Raji (cell line): ENCODE measurements around the gene PSRC1.

Experiments used
- POLR2A ChIP-seq: IDR thresholded peaks from 2 replicates; pipeline ENCODE4 v1.6.1; 2011; ENCODE audit warnings: low read depth, low read length, control low read depth; ENCODE audit not compliant: insufficient read depth

Gene PSRC1

DNA sequence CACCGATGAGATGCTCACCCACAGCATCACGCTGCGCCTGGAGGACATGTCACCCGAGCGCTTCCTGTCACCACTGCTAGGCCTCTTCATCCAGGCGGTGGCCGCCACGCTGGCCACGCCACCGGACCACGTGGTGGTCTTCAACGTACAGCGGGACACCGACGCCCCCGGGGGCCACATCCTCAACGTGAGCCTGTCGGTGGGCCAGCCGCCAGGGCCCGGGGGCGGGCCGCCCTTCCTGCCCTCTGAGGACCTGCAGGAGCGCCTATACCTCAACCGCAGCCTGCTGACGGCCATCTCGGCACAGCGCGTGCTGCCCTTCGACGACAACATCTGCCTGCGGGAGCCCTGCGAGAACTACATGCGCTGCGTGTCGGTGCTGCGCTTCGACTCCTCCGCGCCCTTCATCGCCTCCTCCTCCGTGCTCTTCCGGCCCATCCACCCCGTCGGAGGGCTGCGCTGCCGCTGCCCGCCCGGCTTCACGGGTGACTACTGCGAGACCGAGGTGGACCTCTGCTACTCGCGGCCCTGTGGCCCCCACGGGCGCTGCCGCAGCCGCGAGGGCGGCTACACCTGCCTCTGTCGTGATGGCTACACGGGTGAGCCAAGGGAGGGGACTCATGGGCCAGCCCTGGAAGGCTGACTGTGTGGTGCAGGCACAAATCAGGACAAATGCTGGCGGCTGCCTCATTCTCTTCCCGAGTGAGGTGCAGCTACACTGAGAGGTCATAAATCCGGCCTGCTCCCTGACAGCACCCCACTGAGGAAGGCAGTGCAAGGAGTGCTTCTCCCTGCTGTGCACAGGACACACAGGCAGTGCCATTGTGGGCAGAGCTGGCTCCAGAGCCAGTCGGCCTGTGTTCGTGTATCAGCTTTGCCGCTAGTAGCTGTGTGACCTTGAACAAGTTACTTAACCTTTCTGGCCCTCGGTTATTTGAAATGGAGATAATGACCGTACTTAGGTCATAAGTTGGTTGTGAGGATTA is 24.2 kb downstream of the PSRC1 start:
- TF ChIP-seq POLR2A: no peak

- TF ChIP-seq POLR2A: no peak
These were observed 25.1 kb downstream of the PSRC1 start for GRCh38 chr1:109257682-109258421.

GRCh38 chr1:109256971-109257681 is 25.8 kb downstream of the PSRC1 start:
- no peak for TF ChIP-seq POLR2A

DNA sequence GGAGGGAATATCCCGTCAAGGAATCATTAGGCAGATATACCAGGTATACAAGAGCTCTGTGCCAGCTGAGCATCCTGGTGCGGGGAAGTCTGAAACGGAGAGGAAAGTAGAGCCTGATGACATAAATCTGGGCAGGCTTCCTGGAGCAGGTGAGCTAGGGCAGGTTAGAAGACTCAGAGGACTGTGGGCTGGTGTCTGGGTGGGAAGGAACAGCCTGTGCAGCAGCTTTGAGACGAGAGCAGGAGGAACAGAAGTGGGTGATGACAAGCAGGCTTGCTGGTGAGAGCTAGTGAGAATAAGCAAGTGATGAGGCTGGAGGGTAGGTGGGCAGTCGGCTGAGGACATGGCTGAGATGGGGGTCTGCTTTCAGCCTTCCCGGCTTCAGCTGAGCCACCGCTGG is 26.9 kb downstream of the PSRC1 start:
- no peak for TF ChIP-seq POLR2A

GRCh38 chr1:109255678-109256077 is 27.3 kb downstream of the PSRC1 start:
- no peak for TF ChIP-seq POLR2A

DNA sequence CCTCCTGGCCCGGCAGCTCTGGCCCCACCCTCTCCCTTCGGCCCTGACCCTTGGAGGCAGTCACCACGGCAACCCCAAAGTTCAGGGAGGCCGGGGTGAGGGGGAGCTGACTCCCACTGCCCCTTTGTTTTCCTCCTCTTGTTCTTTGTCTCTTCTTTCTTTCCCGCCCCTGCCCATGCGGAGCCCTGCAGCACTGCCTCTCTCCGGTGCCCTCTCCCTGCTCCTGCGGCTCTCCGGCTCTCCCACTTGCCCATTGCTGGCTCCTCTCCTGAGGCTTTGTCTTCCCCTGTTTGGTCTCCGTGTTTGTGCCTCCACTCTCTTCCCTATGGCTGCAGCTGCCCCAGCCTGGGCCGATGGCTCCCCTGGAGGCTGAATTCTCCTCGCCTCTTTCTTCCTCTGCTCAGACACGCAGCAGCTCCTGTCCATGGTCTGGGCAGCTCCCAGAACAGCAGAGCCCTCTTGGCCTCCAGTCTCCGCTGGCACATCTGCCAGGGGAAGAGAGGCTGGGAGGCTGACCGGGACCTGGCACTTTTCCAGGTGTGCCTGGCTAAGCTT is 27.8 kb downstream of the PSRC1 start:
- no peak for TF ChIP-seq POLR2A

DNA sequence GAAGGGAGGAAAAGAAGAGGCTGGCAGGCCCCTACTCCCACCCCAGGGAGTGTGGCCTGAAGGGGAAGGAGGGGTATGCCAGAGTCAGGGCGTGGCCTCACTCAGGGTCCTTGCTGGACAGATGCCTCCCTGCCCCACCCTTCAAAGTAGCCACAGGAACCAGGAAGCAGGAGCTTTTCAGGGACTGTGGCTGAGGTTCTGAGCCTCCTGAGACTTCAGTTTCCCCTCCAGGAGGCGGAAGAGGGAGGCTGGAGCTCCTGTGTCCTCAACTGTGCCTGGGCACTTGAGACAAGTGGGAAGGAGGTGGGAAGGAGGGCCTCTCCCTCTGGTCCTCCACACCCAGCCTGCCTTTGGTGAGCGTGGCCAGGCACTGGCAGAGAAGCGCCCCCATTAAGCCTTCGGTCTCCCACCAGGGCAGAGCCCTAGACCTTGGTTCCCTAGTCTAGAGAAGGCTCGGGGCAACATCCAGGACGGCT is 28.3 kb downstream of the PSRC1 start:
- no peak for TF ChIP-seq POLR2A

DNA sequence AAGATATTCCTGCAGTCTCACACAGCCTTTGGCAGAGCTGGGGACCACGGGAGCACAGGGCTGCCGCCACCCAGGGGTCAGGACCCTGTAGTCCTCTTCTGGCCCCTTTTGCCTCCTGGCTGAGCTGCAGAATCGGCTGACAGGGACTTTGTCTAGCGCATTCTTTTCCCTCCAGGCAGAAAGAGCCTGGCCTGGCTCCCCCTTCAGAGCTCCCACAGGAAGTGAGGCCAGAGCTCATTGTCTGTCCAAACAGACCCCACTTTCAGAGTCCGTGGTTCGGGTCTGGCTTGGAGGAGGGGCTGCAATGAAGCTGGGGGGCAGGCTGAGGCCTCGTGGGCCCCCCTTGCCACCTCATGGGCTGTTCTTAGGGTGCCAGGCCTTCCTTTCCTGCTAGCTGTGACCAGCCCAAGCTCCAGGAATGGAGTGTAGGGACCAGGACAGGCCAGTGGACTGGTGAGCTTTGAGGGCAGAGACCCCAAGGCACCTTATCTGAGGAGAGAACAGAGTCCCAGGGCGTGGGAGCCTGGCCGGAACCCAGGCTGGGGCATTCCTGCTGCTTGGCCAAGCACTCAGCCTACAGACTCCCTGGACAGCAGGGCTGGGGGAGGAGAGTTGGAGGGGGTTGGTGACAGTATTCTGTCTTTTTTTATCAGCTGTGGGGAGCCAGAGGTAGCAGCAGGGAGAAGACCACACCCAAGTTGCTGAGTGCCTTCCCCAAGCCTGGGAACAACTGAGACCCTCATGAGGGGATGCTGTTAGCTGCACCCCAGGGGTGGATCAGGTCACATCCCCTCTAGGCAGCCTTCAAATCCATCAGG is 28.9 kb downstream of the PSRC1 start:
- no peak for TF ChIP-seq POLR2A

DNA sequence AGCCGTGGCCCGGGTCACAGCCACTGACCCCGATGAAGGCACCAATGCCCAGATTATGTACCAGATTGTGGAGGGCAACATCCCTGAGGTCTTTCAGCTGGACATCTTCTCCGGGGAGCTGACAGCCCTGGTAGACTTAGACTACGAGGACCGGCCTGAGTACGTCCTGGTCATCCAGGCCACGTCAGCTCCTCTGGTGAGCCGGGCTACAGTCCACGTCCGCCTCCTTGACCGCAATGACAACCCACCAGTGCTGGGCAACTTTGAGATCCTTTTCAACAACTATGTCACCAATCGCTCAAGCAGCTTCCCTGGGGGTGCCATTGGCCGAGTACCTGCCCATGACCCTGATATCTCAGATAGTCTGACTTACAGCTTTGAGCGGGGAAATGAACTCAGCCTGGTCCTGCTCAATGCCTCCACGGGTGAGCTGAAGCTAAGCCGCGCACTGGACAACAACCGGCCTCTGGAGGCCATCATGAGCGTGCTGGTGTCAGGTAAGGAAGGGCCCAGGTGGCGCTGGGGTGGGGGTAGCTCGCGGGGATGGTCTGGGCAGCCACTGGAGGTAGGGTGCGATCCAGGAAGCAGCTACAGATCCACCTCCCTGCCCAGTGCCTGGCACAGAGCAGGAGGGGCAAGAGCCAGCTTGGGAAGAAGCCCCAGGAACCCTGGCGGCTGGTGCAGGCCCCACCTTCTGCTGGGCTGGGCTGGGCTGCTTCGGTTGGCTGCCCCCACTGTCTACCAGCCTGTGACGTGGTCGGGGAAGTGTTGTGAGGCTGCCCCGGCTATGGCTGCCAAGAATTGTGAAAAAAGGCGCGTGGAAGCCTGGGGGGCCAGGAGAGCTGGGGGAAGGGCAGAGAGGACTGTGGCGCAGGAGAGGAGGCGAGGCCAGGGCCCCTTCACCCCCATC is 29.8 kb downstream of the PSRC1 start:
- no peak for TF ChIP-seq POLR2A

GRCh38 chr1:109252167-109252892 is 30.6 kb downstream of the PSRC1 start:
- TF ChIP-seq POLR2A: no peak

GRCh38 chr1:109251277-109252166 is 31.4 kb downstream of the PSRC1 start:
- no peak for TF ChIP-seq POLR2A
